Esophagus mucosa (tissue), 1 donor: ENCODE results near the gene SPAG5. TPM values are rescaled to one million over a fixed set of nuclear protein-coding genes. Genes with fewer than 3 reads are reported as not detected.
A peak's percentile ranks its signal among the peaks of the same experiment; 100 is the strongest.

Experiments
- ATAC-seq: fragments of 200-7000 bp; cut with Tn5 transposase; one replicate; pipeline ENCODE4 v1.9.1; 2020
- total RNA-seq: library from RNA; stranded (reverse); gene quantifications from one replicate; pipeline ENCODE4 v1.2.4, GENCODE V29; 2023
- donor health status: DM: yes; HTN: yes; CAD: no.

The SPAG5 gene
- total RNA-seq, 1 donor from 2014 or later, result 24.3 TPM

DNA sequence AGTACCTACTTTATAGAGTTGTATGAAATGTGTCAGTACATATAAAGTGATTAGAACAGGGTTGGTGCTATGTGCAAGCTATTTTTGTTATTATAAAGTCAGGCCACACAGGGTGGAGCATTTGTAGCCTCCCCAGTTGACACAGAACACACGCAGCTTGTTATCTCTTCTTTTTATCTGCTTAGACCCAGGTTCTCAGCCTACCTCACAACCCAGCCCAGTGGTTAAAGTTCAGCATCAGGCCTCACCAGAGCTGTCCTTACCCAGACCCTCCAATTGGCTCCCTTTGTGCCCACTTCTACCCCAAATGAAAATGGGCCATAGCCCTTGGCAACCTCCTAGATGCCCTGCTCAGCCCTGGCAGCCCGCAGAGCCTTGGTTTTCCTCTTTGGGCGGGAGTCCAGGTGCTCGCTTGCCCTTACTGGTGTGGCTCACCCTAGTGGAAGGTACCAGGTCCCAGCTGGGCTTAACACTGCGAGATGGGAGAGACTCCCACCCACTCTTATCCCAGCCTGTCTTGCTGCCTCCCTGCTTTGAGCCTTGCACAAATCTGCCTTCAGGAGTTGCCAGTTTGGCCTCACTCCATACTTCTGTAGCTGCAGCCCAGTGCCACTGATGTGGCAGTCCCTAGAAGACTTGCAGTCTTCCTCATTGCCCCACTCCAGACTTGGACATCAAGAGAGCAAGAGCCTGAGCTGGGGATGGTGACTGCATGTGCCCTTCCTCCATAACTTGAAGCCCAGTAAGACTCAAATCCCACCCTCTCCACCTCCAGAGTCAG, 26.4 kb downstream of the SPAG5 start:
- ATAC-seq, result no peak

DNA sequence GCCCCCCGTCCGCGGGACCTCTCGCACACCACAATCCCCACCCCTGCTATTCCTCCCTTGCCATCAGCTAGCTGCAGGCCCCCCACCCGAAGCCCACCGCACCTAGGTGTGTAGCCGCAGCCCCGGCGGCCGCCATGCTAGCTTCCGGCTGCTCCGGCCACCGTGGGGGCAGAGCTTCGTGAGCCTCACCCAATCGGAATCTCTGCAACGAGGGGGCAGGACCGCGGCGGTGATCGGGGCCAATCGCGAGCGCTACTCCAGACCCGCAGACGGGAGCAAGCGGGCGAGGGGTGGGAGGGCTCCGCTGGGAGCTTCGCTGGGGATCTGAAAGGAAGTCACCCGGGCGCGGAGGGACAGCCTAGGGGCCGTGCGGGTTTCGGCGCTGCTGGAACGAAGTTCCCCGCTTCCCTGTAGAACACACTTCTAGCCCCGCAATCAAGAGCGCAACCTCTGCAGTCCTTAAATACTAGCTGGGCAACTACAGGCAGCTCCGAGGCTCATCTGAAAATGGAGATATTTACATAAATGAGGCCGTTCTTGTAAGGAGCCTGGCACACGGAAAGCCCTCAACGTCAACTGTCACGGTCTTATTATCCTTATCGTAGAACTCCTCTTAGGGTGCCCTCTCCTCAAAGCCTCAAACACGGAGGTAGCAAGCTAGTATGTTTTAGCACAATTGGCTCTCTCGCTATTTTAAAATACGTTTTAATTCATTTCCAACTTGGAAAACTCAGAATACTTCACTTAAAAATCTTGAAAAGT, 27.3 kb downstream of the SPAG5 start, which contains the start of gene PIGS:
PIGS (minus strand) TSS at position 164 of the 762 bp plus-strand sequence; CDS start at position 136, 28 bp downstream.
- peak; percentile 93 for ATAC-seq

DNA sequence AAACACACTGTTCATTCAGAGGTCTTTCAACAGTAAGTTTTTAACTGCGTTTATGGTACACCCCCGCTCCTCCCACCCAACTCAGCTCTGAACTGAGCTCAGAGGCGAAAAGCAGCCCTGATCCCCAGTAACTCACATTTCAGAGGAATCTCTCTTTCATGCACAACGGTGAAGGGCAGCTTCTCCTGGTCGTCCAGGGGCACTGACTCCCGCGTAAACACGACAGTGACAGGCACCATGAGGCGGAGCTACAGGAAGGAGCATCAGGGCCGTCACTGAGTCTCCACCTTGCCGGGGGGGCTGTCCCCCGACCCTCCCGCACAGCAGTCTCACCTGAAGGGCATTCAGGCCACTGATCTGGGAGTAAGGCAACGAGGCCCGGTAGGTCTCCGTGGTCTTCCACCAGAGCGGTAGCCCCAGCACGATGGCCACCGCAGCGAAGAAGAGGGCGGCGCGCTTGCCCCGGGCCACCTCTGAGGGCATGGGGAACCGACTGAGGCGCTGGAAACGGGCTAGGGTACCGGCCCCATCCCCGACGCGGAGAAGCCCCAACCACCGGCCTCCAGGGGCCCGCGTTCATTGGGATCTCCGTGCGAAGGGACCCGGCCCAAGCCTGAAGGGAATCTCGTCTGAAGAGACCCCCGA, 28.0 kb downstream of the SPAG5 start:
- ATAC-seq, result peak; percentile 27

GRCh38 chr17:28569446-28569845, 29.4 kb downstream of the SPAG5 start:
- ATAC-seq, result no peak

GRCh38 chr17:28567604-28568003, 31.2 kb downstream of the SPAG5 start:
- no peak for ATAC-seq

DNA sequence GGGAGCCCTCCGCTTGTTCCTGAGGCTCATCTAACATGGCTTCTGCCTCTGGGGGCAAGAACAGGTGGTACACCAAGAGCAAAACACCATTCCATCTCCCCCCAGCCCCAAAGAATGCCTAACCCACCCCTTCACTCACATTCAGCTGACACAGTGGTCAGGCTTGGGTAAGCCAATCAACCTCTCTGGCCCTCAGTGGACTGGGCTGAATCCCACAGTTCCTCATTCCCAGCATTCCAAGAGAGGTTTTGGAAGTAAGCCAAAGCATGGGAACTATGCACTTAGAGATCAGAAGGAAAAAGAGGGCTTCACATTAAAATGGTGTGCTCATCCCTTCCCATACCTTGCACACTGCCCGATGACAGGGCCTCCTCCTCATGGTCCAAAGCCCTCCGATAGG, 35.4 kb downstream of the SPAG5 start:
- ATAC-seq, result peak; percentile 12

GRCh38 chr17:28555022-28555421, 43.8 kb downstream of the SPAG5 start:
- ATAC-seq, result no peak

DNA sequence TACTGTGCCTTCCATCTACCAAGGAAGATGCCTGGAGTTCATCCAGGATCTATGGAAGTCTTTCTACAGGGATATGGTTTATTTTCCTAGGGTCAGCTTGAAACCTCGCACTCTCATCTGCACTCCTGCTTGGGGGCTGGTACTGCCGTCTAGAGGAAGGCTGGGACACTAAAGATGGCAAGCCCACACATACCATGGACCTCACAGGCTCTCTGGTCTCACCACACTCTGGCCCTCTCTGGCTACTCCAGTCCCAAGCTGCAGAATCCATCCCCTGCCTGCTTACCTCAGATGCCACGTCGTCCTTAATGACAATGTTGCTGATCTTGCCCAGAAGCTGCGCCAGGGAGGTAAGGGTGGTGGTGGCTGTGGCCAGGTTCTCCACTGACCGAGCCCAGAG, 44.3 kb downstream of the SPAG5 start:
- no peak for ATAC-seq

DNA sequence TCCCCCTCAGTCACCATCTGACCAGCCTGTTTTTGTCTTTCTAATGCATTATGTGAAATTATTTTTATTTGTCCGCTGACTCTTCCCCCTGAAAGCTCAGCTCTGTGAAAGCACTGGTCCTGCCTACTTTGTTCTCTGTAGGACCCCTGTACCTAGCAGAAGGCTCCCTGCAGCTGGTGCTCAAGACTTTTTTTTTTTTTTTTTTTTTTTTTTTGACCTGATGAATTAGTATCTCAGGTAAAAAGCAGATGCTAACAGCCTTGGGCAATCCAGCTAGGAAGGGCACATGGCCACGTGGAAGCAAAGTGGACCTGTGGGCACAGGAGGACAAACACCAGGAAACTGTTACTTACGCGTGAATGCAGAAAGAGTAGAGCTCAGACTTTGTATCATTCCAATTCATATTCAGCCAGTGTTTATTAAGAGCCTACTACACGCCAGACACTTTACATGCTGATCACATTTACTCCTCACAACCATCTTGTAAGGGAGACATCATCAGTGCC, 45.8 kb downstream of the SPAG5 start:
- no peak for ATAC-seq

DNA sequence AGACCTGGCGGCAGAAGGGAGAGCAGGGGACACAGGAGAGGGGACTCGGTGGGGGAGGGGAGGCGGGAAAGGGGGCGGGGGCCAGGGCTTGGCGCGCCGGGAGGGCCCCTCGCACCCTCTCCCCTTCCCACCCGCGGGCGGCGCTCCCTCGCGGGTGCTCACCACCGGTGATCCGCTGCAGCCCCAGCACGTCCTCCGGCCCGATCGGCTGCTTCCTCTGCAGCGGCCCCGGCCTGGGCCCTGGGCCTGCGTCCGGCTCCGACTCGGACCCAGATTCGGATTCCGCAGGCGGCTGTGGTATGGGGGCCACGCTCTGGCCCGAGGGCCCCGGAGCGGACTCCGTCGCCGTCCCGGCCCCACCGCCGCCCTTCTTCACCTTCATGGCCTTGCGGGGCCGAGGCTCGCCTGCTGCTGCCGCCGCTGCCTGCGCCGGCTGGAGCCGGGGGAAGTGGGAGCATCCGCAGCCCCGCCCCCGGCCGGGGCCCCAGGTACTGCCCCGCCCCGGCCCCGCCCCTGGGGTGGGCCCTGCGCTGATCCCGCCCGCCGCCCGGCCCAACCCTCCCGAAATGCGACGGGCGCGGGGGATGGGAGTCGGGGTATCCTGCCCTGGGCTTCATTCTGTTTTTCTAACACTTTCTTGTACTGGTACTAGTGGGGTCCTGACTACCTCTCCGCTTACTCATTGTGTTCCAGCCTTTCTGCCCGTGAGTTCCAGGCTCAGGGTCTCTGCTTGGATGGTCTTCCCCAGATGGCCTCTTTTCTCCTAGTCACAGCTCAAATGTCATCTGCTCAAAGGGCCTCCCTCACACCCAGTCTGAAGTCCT, 46.4 kb downstream of the SPAG5 start, which contains the start of gene UNC119:
UNC119 (minus strand) TSS at position 449 of the 824 bp plus-strand sequence; CDS start at position 382, 67 bp downstream.
- peak; percentile 85 for ATAC-seq

- peak; percentile 1 for ATAC-seq
Observed at GRCh38 chr17:28551421-28552175, 47.2 kb downstream of the SPAG5 start.

DNA sequence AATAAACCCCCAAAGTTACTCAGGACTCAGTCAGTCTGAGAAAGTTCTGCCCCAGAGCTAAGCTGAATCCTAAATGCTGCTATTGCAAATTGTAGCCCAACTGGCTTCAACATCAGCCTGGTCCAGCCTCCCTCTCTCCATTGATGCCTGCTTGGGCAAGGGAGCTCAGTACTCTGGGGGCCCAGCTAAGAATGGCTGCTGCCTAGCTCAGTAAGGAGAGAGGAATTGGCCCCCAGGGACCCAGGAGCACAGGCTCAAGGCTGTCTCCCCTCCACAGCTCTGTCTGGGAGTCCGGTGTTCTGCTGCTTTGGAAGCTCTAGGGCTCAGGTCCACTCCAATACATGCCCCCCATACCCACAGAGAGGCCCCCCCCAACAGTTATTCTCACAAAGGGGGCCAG, 48.0 kb downstream of the SPAG5 start:
- ATAC-seq, result no peak

DNA sequence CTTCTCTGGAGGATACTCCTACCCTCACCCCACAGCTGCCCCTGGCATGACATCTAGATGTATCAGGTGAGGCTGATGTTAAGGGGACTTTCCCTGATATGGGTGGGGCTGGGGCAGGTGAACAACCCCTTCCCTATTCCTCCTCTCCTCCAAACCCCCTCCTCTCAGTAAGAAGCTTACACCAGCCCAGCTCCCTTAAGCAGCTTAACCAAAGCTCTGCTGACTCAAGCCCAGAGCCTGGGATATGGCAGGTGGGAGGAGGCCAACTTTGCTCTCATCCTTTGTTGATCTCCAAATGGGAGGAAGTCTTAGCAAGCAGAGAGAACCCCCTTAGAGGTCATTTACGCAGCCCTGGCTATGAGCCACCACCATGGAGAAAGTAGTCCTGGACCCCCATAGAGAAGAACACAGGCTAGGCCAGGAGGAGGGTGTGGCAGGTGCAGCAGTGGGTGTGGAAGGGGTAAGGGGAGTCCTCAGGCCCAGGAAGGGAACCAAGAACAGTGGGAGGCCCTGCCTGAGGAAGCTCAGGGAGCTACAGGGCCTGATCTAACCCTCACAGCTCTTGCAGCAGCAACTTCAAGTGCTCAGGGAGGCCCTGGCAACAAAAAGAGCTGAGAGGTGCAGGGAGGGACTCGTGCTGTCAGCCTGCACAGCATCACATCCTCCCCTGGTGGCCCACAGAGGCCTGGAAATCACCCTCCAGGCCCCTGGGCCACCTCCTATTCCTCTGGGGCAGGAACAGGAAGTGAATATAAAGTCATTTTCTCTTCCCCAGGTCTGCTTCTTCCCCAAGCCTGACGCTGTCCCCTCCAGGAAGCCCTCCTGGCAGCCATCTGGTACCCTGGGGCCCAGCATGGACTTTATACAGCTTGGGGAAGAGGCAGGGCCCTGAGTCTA, 49.3 kb downstream of the SPAG5 start:
- no peak for ATAC-seq

- ATAC-seq, result no peak
Observed at GRCh38 chr17:28548417-28549130, 50.3 kb downstream of the SPAG5 start.

- ATAC-seq, result peak; percentile 72
Observed at GRCh38 chr17:28547623-28548416, 51.0 kb downstream of the SPAG5 start.

- no peak for ATAC-seq
Observed at GRCh38 chr17:28547096-28547622, 51.7 kb downstream of the SPAG5 start.

GRCh38 chr17:28545787-28546415, 52.9 kb downstream of the SPAG5 start:
- no peak for ATAC-seq

- ATAC-seq, result no peak
Observed at GRCh38 chr17:28545141-28545503, 53.7 kb downstream of the SPAG5 start.
